Activated CD8-positive, alpha-beta memory T cell treated with anti-CD3 and anti-CD28 coated beads for 4 hours (primary cell): ENCODE results near the gene KRT71.
"Not testable (repeated sequence)": the region's sequence is repeated elsewhere in the genome, so short reads cannot be mapped to it uniquely, and the experiment has no call there.

Source experiments
- DNase-seq, 2 donors: peaks; one replicate each; pipeline ENCODE4 v3.0.0-alpha.2; 2020; ENCODE audit warnings: low read depth in 2 of 2

Gene KRT71

DNA sequence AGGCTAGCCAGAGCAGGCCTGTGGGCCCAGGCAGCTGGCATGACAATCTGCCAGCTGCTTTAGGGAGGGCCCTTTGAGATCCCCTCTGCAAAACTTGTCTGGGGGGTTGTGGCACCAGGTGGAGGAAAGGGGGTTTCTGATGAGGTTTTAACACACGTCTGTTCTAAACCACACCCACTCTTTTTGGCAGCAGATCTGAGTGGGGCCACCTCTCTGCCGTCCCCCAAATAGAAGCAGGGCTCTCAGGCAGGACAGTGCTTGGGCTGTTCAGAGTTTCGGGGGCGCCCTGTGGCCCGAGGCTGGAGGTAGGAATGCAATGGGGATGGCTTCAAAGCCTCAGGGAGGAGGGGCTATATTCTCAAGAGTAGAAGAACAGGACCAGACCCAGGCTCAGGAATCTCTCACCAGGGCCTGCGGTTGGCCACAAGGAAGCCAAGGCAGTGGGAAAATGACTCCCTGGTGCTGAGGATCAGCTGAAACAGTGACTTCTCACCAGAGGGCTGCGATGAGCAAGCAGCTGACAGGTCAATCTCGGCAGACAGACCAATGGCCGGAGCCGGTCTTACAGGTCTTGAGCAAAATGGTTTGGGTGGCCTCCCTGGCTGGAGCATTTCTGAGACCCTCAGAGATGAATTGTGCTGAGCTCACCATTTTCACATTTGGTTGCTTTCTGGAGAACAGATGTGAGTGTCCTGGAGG is 31.2 kb downstream of the KRT71 start:
- DNase-seq, result no peak

DNA sequence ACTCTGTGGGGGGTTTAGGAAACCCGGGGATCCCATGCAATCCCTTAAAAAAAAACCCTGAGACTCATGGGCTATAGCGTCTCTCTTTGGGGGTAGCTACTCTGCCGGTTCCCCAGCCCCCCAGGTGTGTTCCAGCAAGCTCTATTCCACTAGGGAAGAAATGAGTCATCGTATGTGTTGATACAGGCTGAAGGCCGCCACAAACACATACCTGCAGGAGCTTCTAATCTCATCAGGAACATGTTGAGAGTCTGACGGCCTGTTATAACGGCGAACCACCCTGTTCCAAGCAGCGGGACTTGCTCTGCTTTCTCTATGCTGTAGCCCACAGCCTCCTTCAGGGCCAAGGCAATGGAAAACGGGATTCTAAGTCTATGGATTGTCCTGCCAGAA is 31.8 kb downstream of the KRT71 start:
- DNase-seq, result no peak

DNA sequence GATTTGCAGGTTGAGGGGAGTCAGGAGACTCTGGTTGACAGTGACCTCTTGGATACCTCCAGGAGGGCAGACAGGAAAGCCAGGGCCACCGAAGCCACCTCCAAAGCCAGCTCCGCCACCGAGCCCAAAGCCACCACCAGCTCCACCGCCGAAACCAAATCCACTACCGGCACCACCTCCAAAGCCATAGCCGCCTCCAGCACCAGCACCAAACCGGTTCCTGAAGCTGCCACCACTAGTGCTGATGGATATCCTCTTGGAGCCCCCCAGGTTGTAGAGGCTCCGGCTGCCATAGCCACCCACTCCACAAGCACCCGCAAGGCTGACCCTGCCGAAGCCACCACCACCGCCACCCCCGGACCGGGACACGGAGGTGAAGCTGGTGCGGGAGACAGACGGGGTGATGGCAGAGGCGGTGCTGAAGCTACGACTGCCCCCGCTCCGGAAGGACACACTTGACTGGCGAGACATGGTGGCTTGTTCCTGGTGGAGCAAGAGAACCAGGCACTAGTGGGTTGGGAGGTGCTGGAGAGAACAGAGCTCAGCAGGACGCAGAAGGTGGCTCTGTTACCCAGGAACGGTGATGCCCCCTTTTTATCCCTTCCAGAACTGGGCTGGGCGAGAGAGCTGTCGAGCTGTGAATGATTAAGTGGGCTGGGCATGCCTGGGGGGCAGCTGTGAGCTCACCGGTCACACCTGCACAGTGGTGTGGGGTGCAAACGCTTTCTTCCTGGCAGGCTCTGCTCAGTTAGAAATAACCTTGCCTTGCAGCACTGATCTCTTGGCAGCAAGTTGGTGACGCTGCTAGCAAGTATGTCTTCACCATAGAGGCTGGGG is 32.9 kb downstream of the KRT71 start, which contains the start of gene KRT5:
KRT5 (minus strand) TSS at position 569 of the 837 bp plus-strand sequence; CDS start at position 471, 98 bp downstream.
- DNase-seq, result no peak

DNA sequence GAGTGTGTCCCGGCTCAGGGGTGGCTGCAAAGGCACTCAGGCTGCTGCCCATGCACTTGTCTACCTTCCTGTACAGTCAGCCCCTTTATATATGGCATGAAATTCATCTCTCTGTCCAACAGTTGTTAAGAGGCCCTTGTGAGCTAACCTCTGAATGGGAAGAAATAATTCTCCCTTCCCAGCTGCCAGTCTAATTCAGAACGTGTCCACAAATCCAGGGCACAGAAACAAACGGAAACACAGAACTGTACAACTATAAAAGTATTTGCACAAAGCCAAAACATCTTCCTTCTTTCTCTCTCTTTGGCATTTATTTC is 33.6 kb downstream of the KRT71 start:
- DNase-seq, result no peak

DNA sequence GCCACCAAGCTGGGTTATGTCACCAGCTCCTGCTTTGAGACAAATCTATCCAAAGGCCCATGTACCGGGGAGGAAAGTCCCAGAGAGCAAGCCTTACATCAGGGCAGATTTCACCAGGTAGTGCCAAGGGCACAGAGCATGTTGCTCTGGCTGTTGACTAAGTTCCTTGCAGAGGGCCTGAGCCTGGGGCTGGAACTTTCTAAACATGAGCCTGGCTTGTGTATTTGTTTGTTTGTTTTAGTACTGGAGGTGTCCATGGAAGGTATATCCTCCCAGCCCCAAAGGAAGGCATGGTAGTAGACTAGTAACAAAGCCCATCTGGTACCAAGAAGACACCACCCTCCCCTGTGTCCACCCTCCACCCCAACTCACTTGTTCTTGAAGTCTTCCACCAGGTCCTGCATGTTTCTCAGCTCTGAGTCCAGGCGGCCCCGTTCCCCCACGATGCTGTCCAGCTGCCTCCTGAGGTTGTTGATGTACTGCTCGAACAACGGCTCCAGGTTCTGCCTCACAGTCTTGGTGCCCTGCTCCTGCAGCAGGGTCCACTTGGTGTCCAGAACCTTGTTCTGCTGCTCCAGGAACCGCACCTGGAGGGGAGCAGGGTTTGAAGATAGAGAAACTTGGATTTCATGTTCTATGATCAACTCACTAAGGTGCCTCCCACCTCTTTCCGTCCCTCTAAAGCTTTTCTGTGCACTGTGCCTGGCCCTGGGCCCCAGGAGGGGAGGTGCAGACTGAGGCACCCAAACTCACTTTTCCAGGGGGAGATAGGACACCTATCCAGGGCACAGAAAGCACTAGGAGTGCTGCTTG is 34.2 kb downstream of the KRT71 start:
- no peak for DNase-seq

DNA sequence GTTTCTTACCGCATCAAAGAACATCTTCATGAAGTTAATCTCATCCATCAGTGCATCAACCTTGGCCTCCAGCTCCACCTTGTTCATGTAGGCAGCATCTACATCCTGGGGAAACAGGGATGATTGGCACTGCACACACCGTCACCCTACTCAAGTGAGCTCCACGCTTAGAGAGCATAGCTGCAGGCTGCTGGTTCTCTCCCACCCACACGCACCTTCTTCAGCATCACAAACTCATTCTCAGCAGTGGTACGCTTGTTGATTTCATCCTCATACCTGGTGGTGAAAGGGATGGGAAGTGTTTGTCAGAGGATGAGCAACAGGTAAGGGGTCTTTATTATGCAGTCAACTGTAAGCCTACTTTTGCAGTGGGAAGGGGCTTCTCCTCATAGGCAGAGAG is 35.1 kb downstream of the KRT71 start:
- no peak for DNase-seq

DNA sequence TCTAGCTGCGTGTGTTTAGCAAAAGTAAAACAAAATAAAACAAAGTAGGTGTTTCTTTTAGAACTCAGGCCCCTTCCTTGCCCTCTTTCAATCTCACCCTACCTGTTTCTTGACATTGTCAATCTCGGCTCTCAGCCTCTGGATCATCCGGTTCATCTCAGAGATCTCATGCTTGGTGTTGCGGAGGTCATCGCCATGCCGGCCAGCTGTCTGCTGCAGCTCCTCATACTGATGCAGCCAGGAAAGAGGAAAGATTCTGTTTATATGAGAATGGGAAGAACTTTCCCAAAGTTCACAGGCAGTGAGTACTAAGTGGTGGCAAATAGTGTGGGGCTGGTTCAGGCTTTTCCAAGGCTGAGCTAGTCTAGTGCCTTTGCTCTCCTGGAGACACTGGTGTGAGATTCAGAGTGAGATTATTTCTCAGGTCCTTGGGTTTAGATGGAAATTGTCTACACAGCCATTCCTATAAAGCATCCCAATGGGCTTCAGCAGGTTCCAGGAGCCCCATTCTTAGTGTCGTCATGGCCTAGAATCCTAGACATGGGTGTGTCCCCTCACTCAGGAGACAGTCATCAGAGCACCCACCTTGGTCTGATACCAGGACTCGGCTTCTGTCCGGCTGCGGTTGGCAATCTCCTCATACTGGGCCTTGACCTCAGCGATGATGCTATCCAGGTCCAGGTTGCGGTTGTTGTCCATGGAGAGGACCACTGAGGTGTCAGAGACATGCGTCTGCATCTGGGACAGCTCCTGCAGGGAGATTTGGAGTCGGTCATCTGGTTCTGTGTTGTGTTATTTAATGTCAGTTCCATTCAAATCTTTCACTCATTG is 35.7 kb downstream of the KRT71 start:
- no peak for DNase-seq

DNA sequence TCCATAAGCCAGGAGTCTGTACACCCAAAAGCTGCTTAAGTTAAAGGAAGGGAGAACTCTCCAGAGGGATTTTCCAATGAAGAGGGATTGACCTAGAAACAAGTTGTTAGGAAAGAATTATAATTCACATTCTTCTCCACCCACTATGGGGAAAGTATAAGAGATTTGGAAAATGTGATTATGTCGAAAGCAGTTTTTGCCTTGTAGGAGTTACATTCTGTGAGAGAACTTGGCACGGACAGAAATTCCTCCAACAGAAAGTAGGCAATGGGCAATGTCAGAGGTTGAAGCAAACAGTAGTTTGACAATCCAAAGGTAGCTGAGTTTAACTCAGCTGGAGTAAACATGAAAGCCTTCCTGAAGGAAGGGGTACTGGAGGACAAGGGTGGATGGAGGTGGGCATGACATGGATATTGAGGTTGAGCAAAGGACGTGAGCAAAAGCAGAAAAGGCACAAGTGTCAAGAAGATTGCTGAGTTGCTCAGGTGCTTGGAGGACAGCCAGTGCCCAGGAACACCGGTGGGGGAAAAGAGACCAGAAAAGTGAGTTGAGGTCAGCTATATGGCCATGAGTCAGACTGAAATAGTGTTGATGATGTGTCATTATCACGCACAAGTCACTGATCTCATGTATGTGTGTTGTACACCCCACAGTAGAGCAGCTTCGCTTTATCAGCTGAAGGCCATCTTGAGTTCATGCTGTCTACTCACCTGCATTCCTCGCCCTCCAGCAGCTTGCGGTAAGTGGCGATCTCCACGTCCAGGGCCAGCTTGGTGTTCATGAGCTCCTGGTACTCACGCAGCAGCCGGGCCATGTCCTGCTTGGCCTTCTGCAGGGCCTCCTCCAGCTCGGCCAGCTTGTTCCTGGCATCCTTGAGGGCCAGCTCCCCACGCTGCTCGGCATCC is 36.8 kb downstream of the KRT71 start:
- DNase-seq, result no peak

DNA sequence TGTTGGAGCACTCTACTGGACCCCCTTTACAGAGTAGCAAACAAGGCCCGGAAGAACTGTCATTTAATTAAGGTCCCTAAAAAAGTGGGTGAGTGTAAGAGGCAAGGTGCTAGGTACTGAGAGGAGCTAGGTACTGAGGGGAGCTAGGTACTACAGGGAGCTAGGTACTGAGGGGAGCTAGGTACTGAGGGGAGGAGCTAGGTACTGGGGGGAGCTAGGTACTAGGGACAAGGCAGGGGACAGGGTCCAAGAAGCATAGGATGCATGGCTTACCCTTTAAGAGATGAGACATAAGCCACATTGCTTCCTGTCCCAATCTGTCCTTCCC is 37.7 kb downstream of the KRT71 start:
- no peak for DNase-seq

DNA sequence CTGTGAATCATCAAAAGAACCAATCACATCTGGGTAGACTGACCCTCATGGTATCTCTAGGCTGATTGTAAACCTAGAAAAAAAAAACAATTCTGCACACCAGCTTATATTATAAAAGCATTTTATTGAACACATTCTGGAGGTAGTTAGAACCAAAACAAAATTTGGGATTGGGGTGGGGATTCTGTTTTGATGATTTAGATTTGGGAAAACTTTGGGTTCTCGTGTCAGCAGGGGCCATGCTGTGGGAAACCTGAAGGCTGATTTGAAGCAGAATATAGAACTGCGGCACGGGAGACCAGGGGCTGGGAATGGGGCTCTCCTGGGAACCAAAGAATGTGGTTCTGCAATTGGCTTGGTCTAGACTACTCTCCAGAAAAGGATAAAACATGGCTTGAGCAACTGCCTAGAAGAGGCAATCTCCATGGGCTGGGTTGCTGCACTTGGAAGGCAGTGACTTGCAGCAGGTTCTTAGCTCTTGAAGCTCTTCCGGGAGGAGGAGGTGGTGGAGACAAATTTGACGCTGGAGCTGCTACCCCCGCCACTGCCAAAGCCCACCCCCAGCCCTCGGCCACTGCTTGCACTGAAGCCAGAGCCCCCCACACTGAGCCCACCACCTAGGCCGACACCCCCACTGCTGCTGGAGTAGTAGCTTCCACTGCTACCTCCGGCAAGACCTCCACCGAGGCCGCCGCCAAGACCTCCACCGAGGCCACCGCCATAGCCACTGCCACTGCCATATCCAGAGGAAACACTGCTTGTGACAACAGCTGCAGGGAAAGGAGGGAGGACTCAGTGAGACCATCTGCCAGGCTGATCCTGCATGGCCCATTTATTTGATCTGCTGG is 38.2 kb downstream of the KRT71 start:
- DNase-seq, result no peak

DNA sequence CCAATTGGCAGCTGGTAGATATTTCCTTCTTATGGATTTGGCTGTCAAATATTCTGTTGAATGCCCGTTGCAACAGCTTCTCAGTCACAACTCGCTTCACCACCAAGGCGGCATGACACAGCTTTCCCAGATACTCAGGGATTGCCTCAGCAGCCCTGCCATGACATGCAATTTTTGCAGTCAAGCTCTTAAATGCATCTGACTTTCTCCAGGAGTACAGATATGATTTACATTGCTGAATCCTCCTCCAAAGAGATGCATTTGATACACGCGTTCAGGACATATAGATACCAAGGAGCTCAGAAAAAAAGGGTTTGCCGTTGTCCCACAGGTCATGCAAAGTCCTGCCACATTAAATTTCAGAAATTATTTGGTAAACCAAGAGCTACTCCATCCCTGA is 39.2 kb downstream of the KRT71 start:
- DNase-seq, result no peak

DNA sequence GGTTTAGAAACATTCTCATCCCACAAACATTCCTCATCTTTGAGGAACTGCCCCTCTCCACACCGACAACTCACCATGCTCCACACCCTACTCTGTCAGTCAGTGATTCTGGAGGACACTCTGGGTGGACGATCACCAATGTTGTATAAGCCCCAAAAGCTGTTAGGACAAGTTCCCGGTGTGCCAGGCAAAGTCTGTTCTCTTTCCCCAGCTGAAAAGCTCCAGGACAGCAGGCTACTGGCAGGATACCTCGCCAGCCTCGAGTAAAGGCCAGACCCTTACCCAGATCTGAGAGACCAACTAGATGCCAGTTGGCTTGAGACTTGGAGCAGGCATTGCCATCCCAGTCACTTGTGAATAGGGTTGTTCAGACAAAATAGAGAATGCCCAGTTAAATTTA is 44.7 kb downstream of the KRT71 start:
- DNase-seq, result no peak

DNA sequence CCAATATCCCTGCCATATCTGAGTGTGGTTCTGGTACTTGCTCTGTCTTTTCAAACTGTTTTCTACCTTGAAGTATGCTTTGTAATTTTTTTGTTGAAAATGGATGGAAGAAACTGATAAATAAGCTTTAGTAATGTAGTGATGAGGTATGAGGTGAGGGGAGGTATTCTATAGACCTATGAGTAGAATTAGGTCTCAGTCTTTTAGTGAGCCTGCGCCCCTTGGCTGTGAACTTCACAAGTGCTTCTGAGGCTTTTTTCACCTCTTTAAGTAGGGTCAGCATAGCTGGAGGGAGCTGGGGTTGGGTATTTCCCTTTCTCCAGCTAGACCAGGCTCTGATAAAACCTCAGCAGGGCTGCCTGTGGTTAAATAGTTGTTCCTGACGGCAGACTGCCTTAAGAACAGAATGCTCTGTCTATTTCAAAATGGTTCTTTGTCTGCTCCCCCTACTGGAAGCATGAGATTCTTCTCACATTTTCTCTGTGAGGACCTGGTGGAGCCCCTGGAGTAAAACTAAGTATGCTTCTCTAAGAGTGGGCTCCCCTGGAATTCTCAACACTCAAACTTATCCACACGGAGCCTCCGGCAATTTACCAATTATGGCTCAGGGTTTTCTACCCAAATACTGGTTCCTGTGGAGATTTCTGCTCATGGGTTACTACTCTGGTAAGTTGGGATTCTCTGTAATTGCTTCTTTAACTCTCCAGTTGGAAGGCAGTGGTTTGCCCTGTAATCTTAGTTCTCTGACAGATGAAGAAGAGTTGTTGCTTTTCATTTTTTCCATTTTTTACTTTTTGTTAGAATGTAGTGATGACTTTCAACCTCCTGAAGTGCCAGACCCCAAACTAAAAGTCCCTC is 45.9 kb downstream of the KRT71 start:
- DNase-seq, result no peak

DNA sequence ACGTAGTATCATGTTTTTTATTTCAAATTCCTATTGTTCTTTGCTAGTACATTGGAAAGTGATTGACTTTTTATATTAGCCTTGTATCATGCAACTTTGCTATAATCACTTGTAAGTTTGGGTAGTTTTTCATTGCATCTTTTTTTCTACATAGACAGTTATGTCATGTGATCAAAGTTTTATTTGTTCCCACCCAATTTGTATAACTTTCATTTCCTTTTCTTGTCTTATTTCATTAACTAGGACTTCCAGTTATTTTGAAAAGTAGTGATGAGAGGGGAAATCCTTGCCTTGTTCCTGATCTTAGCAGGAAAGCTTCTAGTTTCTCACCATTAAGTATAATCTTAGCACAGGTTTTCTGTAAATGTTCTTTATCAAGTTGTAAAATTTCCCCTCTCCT is 50.1 kb downstream of the KRT71 start:
- no peak for DNase-seq

DNA sequence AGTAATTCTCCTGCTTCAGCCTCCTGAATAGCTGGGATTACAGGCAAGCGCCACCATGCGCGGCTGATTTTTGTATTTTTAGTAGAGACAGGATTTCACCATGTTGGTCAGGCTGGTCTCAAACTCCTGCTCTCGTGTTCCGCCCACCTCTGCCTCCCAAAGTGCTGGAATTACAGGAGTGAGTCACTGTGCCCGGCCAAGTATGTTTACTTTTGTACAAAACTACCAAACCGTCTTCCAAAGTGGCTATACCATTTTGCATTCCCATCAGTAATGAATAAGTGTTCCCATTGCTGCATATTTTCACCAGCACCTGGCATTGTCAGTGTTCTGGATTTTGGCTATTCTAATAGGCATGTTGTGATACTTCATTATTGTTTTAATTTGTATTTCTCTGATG is 51.5 kb downstream of the KRT71 start:
- no peak for DNase-seq

DNA sequence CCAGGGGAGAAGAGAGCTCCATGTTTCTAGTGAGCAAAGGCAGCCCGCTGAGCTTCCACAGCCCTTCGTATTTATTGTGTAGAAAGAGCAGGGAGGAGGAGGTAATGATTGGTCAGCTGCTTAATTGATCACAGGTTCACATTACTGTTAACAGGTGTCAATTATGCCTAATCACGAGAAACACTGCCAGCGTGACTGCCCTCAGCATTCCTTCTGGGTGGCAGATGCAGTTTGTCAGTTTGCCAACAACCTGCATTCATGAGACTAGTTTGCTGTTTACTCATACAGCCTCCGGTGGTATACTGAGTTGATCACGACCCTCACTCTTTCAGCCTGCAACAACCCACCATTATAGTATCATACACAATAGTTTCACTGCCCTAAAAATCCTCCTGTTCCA is 52.4 kb downstream of the KRT71 start:
- DNase-seq, result not testable (repeated sequence)

DNA sequence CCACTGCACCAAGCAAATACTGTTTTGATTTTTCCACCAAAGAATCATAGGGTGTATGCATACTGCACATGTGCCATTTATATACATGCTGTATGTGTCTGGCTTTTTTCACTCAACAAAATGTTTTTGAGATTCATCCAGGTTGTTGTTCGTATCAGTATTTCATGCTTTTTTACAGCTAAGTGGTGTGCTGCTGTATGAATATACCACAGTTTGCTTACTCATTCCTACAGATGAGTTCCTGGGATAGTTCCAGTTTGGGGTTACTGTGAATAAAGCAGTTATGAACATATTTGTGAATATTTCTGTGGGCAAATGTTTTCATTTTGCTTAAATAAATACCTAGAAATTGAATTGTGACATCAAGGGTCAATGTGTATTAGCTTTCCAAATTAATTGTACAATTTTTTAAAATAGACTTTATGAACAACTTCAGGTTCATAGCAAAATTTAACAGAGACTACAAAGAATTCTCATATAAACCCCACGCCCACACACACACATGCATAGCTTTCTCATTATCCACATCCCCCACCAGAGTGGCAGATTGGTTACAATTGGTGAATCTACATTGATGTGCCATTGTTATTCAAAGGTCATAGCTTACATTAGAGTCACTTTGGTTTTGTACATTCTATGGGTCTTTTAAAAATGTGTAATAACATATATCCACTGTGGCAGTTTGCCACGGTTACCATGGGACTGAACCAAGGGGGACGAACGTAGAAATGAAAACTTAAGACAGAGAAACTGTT is 53.0 kb downstream of the KRT71 start:
- no peak for DNase-seq

DNA sequence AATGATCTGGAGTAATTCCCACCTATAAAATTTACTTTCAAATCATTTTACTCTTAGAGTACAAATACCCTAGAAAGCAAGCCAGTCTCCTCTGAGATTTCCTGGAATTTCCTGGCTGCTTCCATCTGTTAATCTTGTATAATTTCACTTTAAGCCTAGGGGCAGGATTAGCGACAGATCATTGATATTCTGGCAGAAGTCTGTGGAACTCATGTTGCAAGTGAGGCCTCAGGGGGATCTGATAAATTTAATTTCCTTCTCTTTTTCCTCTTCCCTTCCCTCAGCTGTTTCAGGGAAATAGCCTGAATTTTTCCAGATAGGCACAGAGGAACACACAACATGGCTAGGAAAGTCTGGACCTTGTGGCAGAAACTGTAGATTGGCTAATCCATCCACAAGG is 54.0 kb downstream of the KRT71 start:
- DNase-seq, result no peak
